GM12878 (cell line): ENCODE data around the gene NFATC2. TPM values are rescaled to one million over a fixed set of nuclear protein-coding genes. Genes with fewer than 3 reads are reported as not detected.

ENCODE experiments used
- ATAC-seq: fragments of 200-7000 bp; cut with Tn5 transposase; 3 replicates; pipeline ENCODE4 v1.9.1; 2020; ENCODE audit warnings: mild to moderate bottlenecking, moderate library complexity
- BruUV-seq: library from RNA; stranded (reverse); fragments of 400-500 nt; replicated peaks from 2 replicates; lab custom pipeline; 2021; lab: Mats Ljungman, UMichigan
- CTCF ChIA-PET: fragments of 300-600 bp; sonication (Branson Sonifier 250); formaldehyde crosslinking; extraction: SDS; loops from one replicate; lab custom pipeline; 2021; ENCODE audit warnings: inconsistent platforms; lab: Yijun Ruan, JAX
- POLR2A ChIA-PET: fragments of 350-600 bp; formaldehyde crosslinking; extraction: SDS; loops from one replicate; lab custom pipeline; 2021; ENCODE audit warnings: inconsistent platforms; lab: Charles Lee
- RAD21 ChIA-PET: fragments of 300-600 bp; sonication (Branson Sonifier 250); formaldehyde crosslinking; loops from one replicate; lab custom pipeline; 2023; ENCODE audit warnings: antibody characterized with exemption; ENCODE audit not compliant: unreplicated experiment; lab: Charles Lee
- SMC1A ChIA-PET: fragments of 300-600 bp; sonication (Branson Sonifier 250); formaldehyde crosslinking; loops from one replicate; lab custom pipeline; 2023; ENCODE audit not compliant: unreplicated experiment, uncharacterized antibody; lab: Charles Lee
- DNase-seq: peaks from one replicate; pipeline ENCODE4 v3.0.0-alpha.2; 2011; ENCODE audit warnings: low read depth, low spot score
- FAIRE-seq: peaks from 3 replicates; lab custom pipeline; 2011; peaks lifted over from hg19 to GRCh38; lab: Jason Lieb, UNC
- H2AFZ ChIP-seq: 2 replicates; pipeline ENCODE4 v1.6.0; 2011; ENCODE audit warnings: low read depth, low read length, control low read depth; ENCODE audit not compliant: control insufficient read depth
- H3K27ac ChIP-seq: 2 replicates; pipeline ENCODE4 v1.5.1; 2011; ENCODE audit warnings: control low read depth; ENCODE audit not compliant: control insufficient read depth, insufficient read depth
- H3K27me3 ChIP-seq, 2 experiments: replicated peaks in 1 of 2; 2 replicates each; pipeline versions ENCODE4 v1.6.0 to v1.6.1; 2011; ENCODE audit warnings: low read length in 1 of 2; ENCODE audit not compliant: control insufficient read depth in 2 of 2, insufficient read depth in 2 of 2
- H3K36me3 ChIP-seq, 2 experiments: 2 replicates each; pipeline ENCODE4 v1.5.1; 2011; ENCODE audit warnings: low read length in 1 of 2; ENCODE audit not compliant: control insufficient read depth in 2 of 2, insufficient read depth in 2 of 2
- H3K4me1 ChIP-seq: 2 replicates; pipeline ENCODE4 v1.6.1; 2011; ENCODE audit warnings: mild to moderate bottlenecking, low read length, moderate library complexity, mixed read lengths; ENCODE audit not compliant: control insufficient read depth, insufficient read depth
- H3K4me2 ChIP-seq: 2 replicates; pipeline ENCODE4 v1.6.0; 2011; ENCODE audit warnings: control low read depth; ENCODE audit not compliant: control insufficient read depth, insufficient read depth
- H3K4me3 ChIP-seq: fragments of 200-600 bp; sonication (generic); 2 replicates; pipeline ENCODE4 v1.5.1; 2016
- H3K79me2 ChIP-seq: 2 replicates; pipeline ENCODE4 v1.6.0; 2011; ENCODE audit warnings: low read length; ENCODE audit not compliant: control insufficient read depth, insufficient read depth
- H3K9ac ChIP-seq: 2 replicates; pipeline ENCODE4 v1.8.0; 2011; ENCODE audit warnings: low read length, control low read depth, mixed read lengths; ENCODE audit not compliant: control insufficient read depth, insufficient read depth
- H3K9me3 ChIP-seq: replicated peaks from 3 replicates; pipeline ENCODE4 v1.5.1; 2011; ENCODE audit warnings: mild to moderate bottlenecking, low read length; ENCODE audit not compliant: control insufficient read depth, insufficient read depth
- H4K20me1 ChIP-seq: 2 replicates; pipeline ENCODE4 v1.6.0; 2011; ENCODE audit not compliant: control insufficient read depth, insufficient read depth
- EGR1 ChIP-seq, 2 experiments: IDR thresholded peaks; 1 replicate in 1 of 2; 2 replicates in 1 of 2; pipeline ENCODE4 v1.6.1; 2011 to 2012; ENCODE audit warnings: low read depth in 2 of 2, low read length in 2 of 2, borderline replicate concordance in 1 of 2, mild to moderate bottlenecking in 1 of 2, moderate library complexity in 1 of 2
- FOS ChIP-seq: IDR thresholded peaks from 3 replicates; pipeline ENCODE4 v1.6.1; 2011; ENCODE audit warnings: borderline replicate concordance; ENCODE audit not compliant: insufficient read length; ENCODE audit errors: extremely low read depth
- IRF4 ChIP-seq: IDR thresholded peaks from 2 replicates; pipeline ENCODE4 v1.6.1; 2011; ENCODE audit warnings: low read depth, low read length
- MAX ChIP-seq: IDR thresholded peaks from 2 replicates; pipeline ENCODE4 v1.6.1; 2012; ENCODE audit warnings: low read depth, low read length, improper control_type of control experiment
- POLR2A ChIP-seq: IDR thresholded peaks from 2 replicates; pipeline ENCODE4 v1.6.1; 2011; ENCODE audit warnings: low read depth, mild to moderate bottlenecking, low read length
- RELA ChIP-seq: fragments of 450-650 bp; IDR thresholded peaks from 2 replicates; pipeline ENCODE4 v1.8.0; 2014; ENCODE audit warnings: borderline replicate concordance; ENCODE audit not compliant: partially characterized antibody
- SMAD1 ChIP-seq: fragments of 450-650 bp; IDR thresholded peaks from 2 replicates; pipeline ENCODE4 v1.6.1; 2018; ENCODE audit warnings: mild to moderate bottlenecking, low read depth; ENCODE audit not compliant: partially characterized antibody
- TCF3 ChIP-seq: IDR thresholded peaks from 2 replicates; pipeline ENCODE4 v1.6.1; 2012; ENCODE audit warnings: low read depth, mild to moderate bottlenecking, low read length, borderline replicate concordance; ENCODE audit not compliant: insufficient read depth
- ZBED1 ChIP-seq: IDR thresholded peaks from 2 replicates; pipeline ENCODE4 v1.6.1; 2016; ENCODE audit warnings: borderline replicate concordance
- WGBS: methylation state at CpG from one replicate; pipeline ENCODE4 v1.1.6; 2016; ENCODE audit warnings: low lambda C conversion rate; ENCODE audit not compliant: insufficient replicate concordance, insufficient coverage; ENCODE audit errors: missing lambda C conversion rate; 5-methylcytosine and 5-hydroxymethylcytosine counted together
- in situ Hi-C: fragments of 300-500 bp; cut with MboI; formaldehyde crosslinking; loops from 9 replicates; pipeline ENCODE4 v1.14.3; 2018; ENCODE audit warnings: mixed read lengths
- intact Hi-C: fragments of 100-400 bp; cut with micrococcal nuclease; formaldehyde crosslinking; loops from one replicate; pipeline ENCODE4 v1.14.2; 2022; ENCODE audit not compliant: unreplicated experiment
- polyA plus RNA-seq, 11 experiments: library from polyadenylated mRNA; depleted of rRNA in 4 of 11; unstranded in 6 of 11; stranded (reverse) in 5 of 11; fragments of >200 nt; fragmentation: Nextera tagmentation in 4 of 11; fragmentation: Illumina TruSeq in 1 of 11; extraction: Ambion mirVana in 4 of 11; extraction: Trizol in 1 of 11; gene quantifications; 1 replicate in 1 of 11; 2 replicates in 10 of 11; pipeline versions ENCODE4 v1.2.1 to v1.2.3, GENCODE V29; 2011 to 2016; ENCODE audit warnings: inconsistent platforms in 2 of 11, missing spikeins in 2 of 11, low read depth in 1 of 11
- total RNA-seq, 4 experiments: library from RNA; depleted of rRNA in 3 of 4; stranded (reverse); fragments of >200 nt in 3 of 4; fragmentation: Illumina TruSeq in 1 of 4; extraction: Trizol in 1 of 4; gene quantifications; 2 replicates each; pipeline versions ENCODE4 v1.2.1 to v1.2.3, GENCODE V29; 2013 to 2021
- TF ChIP-seq, protein P1 (sequence below): IDR thresholded peaks from 2 replicates; pipeline ENCODE4 v1.6.1; 2011; ENCODE audit warnings: borderline replicate concordance, low read depth, mild to moderate bottlenecking, moderate library complexity, low read length; ENCODE audit not compliant: insufficient read depth, poor library complexity, severe bottlenecking
- TF ChIP-seq, protein P2 (sequence below): IDR thresholded peaks from 2 replicates; pipeline ENCODE4 v1.6.1; 2011; ENCODE audit warnings: low read depth, low read length, improper control_type of control experiment, borderline replicate concordance

Gene NFATC2
- total and polyA plus RNA-seq, 10 of the 15 experiments (the other 5 are each of a cell fraction or from before 2014, with no cell fraction given): 3.3 to 20.0 (median 7.3) TPM

- H3K27ac ChIP-seq: no peak overlapping the region
- ChIA-PET RAD21 (no interaction called here), CTCF (no interaction called here), SMC1A (no interaction called here), POLR2A (no interaction called here)
- no peaks in the 10 kb centered on the region for H3K79me2 ChIP-seq
- no peaks in the 10 kb centered on the region for H3K9me3 ChIP-seq
- no TSS peak for BruUV-seq
- no peak overlapping the region for H3K4me2 ChIP-seq
- H3K27me3 ChIP-seq: no peaks in the 10 kb centered on the region
- in situ Hi-C loops (no loop called here), intact Hi-C loops (no loop called here)
- TF ChIP-seq TCF3: no peak
- TF ChIP-seq RELA: no peak
- TF ChIP-seq FOS: no peak
- no peak for TF ChIP-seq ZBED1
- no peak for TF ChIP-seq EGR1 (IDR thresholded peaks at IDR 0.05; ENCODE audit: borderline replicate concordance in 1 of 2, low read depth in 2 of 2, low read length in 2 of 2)
- TF ChIP-seq, protein P1, sequence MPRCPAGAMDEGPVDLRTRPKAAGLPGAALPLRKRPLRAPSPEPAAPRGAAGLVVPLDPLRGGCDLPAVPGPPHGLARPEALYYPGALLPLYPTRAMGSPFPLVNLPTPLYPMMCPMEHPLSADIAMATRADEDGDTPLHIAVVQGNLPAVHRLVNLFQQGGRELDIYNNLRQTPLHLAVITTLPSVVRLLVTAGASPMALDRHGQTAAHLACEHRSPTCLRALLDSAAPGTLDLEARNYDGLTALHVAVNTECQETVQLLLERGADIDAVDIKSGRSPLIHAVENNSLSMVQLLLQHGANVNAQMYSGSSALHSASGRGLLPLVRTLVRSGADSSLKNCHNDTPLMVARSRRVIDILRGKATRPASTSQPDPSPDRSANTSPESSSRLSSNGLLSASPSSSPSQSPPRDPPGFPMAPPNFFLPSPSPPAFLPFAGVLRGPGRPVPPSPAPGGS: no peak
- TF ChIP-seq POLR2A: no peak
- no peak for TF ChIP-seq SMAD1
- TF ChIP-seq, protein P2, sequence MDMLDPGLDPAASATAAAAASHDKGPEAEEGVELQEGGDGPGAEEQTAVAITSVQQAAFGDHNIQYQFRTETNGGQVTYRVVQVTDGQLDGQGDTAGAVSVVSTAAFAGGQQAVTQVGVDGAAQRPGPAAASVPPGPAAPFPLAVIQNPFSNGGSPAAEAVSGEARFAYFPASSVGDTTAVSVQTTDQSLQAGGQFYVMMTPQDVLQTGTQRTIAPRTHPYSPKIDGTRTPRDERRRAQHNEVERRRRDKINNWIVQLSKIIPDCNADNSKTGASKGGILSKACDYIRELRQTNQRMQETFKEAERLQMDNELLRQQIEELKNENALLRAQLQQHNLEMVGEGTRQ: no peak
- TF ChIP-seq IRF4: no peak
- TF ChIP-seq MAX: no peak
- peaks cover 4 to 15% of the 10 kb centered on the region in 2 experiments for H3K36me3 ChIP-seq
- no peak for DNase-seq
- no peak overlapping the region for H3K4me3 ChIP-seq
- no peak for FAIRE-seq
- no peak for ATAC-seq
- no peaks in the 10 kb centered on the region for H3K4me1 ChIP-seq
- no peaks in the 10 kb centered on the region for H4K20me1 ChIP-seq
- H2AFZ ChIP-seq: no peak overlapping the region
- 65% methylated on average over 10 of the region's 10 CpGs for WGBS
- no peak overlapping the region for H3K9ac ChIP-seq
These were observed 95.9 kb downstream of the NFATC2 start for GRCh38 chr20:51446656-51447055.
